RWPE2 (cell line): ENCODE measurements around the gene RAD51AP1.

Source experiments
- ATAC-seq: fragments of 200-7000 bp; cut with Tn5 transposase; 3 replicates; pipeline ENCODE4 v1.9.1; 2021; ENCODE audit warnings: low read depth
- DNase-seq: peaks from one replicate; pipeline ENCODE4 v3.0.0-alpha.2; 2020; ENCODE audit warnings: low spot score
- H3K27ac ChIP-seq: fragments of 450-650 bp; 2 replicates; pipeline ENCODE4 v1.5.1; 2017; ENCODE audit warnings: mild to moderate bottlenecking; ENCODE audit not compliant: poor library complexity, severe bottlenecking
- H3K27me3 ChIP-seq: fragments of 250-450 bp; sonication (Bioruptor Pico); 2 replicates; pipeline ENCODE4 v1.5.1; 2021; ENCODE audit warnings: mild to moderate bottlenecking, moderate library complexity; ENCODE audit not compliant: insufficient read depth, poor library complexity, severe bottlenecking
- H3K36me3 ChIP-seq: fragments of 250-450 bp; sonication (Bioruptor Pico); 2 replicates; pipeline ENCODE4 v1.5.1; 2020; ENCODE audit warnings: low read depth, mild to moderate bottlenecking, moderate library complexity
- H3K4me1 ChIP-seq: fragments of 250-450 bp; sonication (Bioruptor Pico); 2 replicates; pipeline ENCODE4 v1.5.1; 2021; ENCODE audit warnings: mild to moderate bottlenecking, moderate library complexity; ENCODE audit not compliant: insufficient read depth, poor library complexity, severe bottlenecking
- H3K4me3 ChIP-seq: fragments of 250-450 bp; sonication (Bioruptor Pico); 2 replicates; pipeline ENCODE4 v1.5.1; 2021; ENCODE audit warnings: mild to moderate bottlenecking, moderate library complexity; ENCODE audit not compliant: severe bottlenecking
- H3K9me3 ChIP-seq: fragments of 250-450 bp; sonication (Bioruptor Pico); 2 replicates; pipeline ENCODE4 v1.5.1; 2021; ENCODE audit warnings: mild to moderate bottlenecking, moderate library complexity; ENCODE audit not compliant: severe bottlenecking
- CTCF ChIP-seq: fragments of 450-650 bp; IDR thresholded peaks from one replicate; pipeline ENCODE4 v1.5.1; 2017; ENCODE audit warnings: mild to moderate bottlenecking, moderate library complexity; ENCODE audit not compliant: poor library complexity, severe bottlenecking

The RAD51AP1 gene

GRCh38 chr12:4587108-4587507, 48.4 kb downstream of the RAD51AP1 start:
- no peaks in the 10 kb centered on the region for H3K4me1 ChIP-seq
- H3K4me3 ChIP-seq: no peak overlapping the region
- DNase-seq (peak; percentile 32), ATAC-seq (no peak)
- H3K36me3 ChIP-seq: no peaks in the 10 kb centered on the region
- no peak overlapping the region for H3K27ac ChIP-seq
- TF ChIP-seq CTCF: no peak
- no peaks in the 10 kb centered on the region for H3K27me3 ChIP-seq
- no peaks in the 10 kb centered on the region for H3K9me3 ChIP-seq

GRCh38 chr12:4588916-4589315, 50.2 kb downstream of the RAD51AP1 start:
- no peak for ATAC-seq
- Histone ChIP-seq H3K4me1 (no peaks in the 10 kb centered on the region), H3K36me3 (no peaks in the 10 kb centered on the region), H3K4me3 (no peak overlapping the region), H3K27me3 (no peaks in the 10 kb centered on the region), H3K9me3 (no peaks in the 10 kb centered on the region), H3K27ac (no peak overlapping the region)
- no peak for TF ChIP-seq CTCF
- DNase-seq: no peak

- DNase-seq (no peak), ATAC-seq (no peak)
- Histone ChIP-seq H3K9me3 (no peaks in the 10 kb centered on the region), H3K27me3 (no peaks in the 10 kb centered on the region), H3K4me3 (no peak overlapping the region), H3K27ac (no peak overlapping the region), H3K36me3 (no peaks in the 10 kb centered on the region), H3K4me1 (no peaks in the 10 kb centered on the region)
- no peak for TF ChIP-seq CTCF
Measured at GRCh38 chr12:4589941-4590340, 51.3 kb downstream of the RAD51AP1 start.

- H3K4me3 ChIP-seq: no peak overlapping the region
- H3K27ac ChIP-seq: no peak overlapping the region
- H3K4me1 ChIP-seq: no peaks in the 10 kb centered on the region
- H3K9me3 ChIP-seq: no peaks in the 10 kb centered on the region
- ATAC-seq: no peak
- DNase-seq: no peak
- TF ChIP-seq CTCF: no peak
- H3K27me3 ChIP-seq: no peaks in the 10 kb centered on the region
- H3K36me3 ChIP-seq: no peaks in the 10 kb centered on the region
Measured at GRCh38 chr12:4591180-4591687, 52.5 kb downstream of the RAD51AP1 start.

- no peaks in the 10 kb centered on the region for H3K27me3 ChIP-seq
- TF ChIP-seq CTCF: no peak
- H3K4me1 ChIP-seq: no peaks in the 10 kb centered on the region
- no peaks in the 10 kb centered on the region for H3K36me3 ChIP-seq
- H3K4me3 ChIP-seq: no peak overlapping the region
- no peak for DNase-seq
- no peaks in the 10 kb centered on the region for H3K9me3 ChIP-seq
- H3K27ac ChIP-seq: no peak overlapping the region
- no peak for ATAC-seq
Measured at GRCh38 chr12:4595881-4596280, 57.2 kb downstream of the RAD51AP1 start.
